HG02763 (cell line): Measurements from ENCODE around the gene ZNF608.

Experiments used
- ATAC-seq: cut with Tn5 transposase; IDR thresholded peaks from one replicate; pipeline ENCODE4 v1.9.1; 2021; ENCODE audit warnings: mild to moderate bottlenecking, moderate library complexity; ENCODE audit not compliant: unreplicated experiment

Gene ZNF608

GRCh38 chr5:124721229-124721735, 25.2 kb downstream of the ZNF608 start:
- no peak for ATAC-seq

GRCh38 chr5:124720593-124720992, 25.8 kb downstream of the ZNF608 start:
- ATAC-seq = no peak

- no peak for ATAC-seq
Measured at GRCh38 chr5:124719113-124719967, 27.1 kb downstream of the ZNF608 start.

GRCh38 chr5:124718380-124718789, 28.1 kb downstream of the ZNF608 start:
- ATAC-seq = no peak

GRCh38 chr5:124716169-124716568, 30.3 kb downstream of the ZNF608 start:
- ATAC-seq = no peak

GRCh38 chr5:124714910-124715309, 31.5 kb downstream of the ZNF608 start:
- ATAC-seq = no peak

- no peak for ATAC-seq
Measured at GRCh38 chr5:124713595-124713994, 32.8 kb downstream of the ZNF608 start.

GRCh38 chr5:124712731-124713305, 33.6 kb downstream of the ZNF608 start:
- ATAC-seq = no peak

GRCh38 chr5:124708086-124708485, 38.4 kb downstream of the ZNF608 start:
- no peak for ATAC-seq

- ATAC-seq = no peak
Measured at GRCh38 chr5:124707520-124707919, 38.9 kb downstream of the ZNF608 start.

- no peak for ATAC-seq
Measured at GRCh38 chr5:124706729-124707361, 39.6 kb downstream of the ZNF608 start.

- ATAC-seq = no peak
Measured at GRCh38 chr5:124706051-124706450, 40.4 kb downstream of the ZNF608 start.

- ATAC-seq = no peak
Measured at GRCh38 chr5:124705577-124705976, 40.9 kb downstream of the ZNF608 start.

GRCh38 chr5:124704594-124705284, 41.7 kb downstream of the ZNF608 start:
- peak; percentile 78 for ATAC-seq

- ATAC-seq = no peak
Measured at GRCh38 chr5:124703995-124704394, 42.4 kb downstream of the ZNF608 start.

GRCh38 chr5:124702525-124702924, 43.9 kb downstream of the ZNF608 start:
- ATAC-seq = no peak

- no peak for ATAC-seq
Measured at GRCh38 chr5:124701873-124702425, 44.5 kb downstream of the ZNF608 start.

- ATAC-seq = no peak
Measured at GRCh38 chr5:124701016-124701415, 45.4 kb downstream of the ZNF608 start.

GRCh38 chr5:124700333-124700732, 46.1 kb downstream of the ZNF608 start:
- no peak for ATAC-seq

GRCh38 chr5:124698770-124699169, 47.7 kb downstream of the ZNF608 start:
- no peak for ATAC-seq
